ENCODE data around the gene NEURL4.

The NEURL4 gene

GRCh38 chr17:7318121-7318860 is 10.8 kb downstream of the NEURL4 start:
- TF ChIP-seq PATZ1 (CRISPR knock-in tag; IDR thresholded peaks at IDR 0.05; ENCODE audit: borderline replicate concordance) (no peak), GLIS3 (CRISPR knock-in tag; IDR thresholded peaks at IDR 0.05) (no peak)
- ATAC-seq = no peak

GRCh38 chr17:7317161-7317803 is 11.9 kb downstream of the NEURL4 start:
- TF ChIP-seq SNAI2 (CRISPR knock-in tag; IDR thresholded peaks at IDR 0.05) (no peak), ARNTL (CRISPR knock-in tag; IDR thresholded peaks at IDR 0.05; ENCODE audit: borderline replicate concordance, low read depth) (no peak), POU6F1 (CRISPR knock-in tag; IDR thresholded peaks at IDR 0.05; ENCODE audit: borderline replicate concordance, low read depth) (no peak), BACH2 (CRISPR knock-in tag; IDR thresholded peaks at IDR 0.05; ENCODE audit: borderline replicate concordance) (no peak), OSR1 (CRISPR knock-in tag; IDR thresholded peaks at IDR 0.05) (no peak), PPARA (CRISPR knock-in tag; IDR thresholded peaks at IDR 0.05; ENCODE audit: borderline replicate concordance) (no peak), CSRNP3 (CRISPR knock-in tag; IDR thresholded peaks at IDR 0.05) (no peak), RARB (CRISPR knock-in tag; IDR thresholded peaks at IDR 0.05) (no peak), ESRRG (CRISPR knock-in tag; IDR thresholded peaks at IDR 0.05) (no peak), TSHZ2 (CRISPR knock-in tag; IDR thresholded peaks at IDR 0.05) (no peak), TOX (CRISPR knock-in tag; IDR thresholded peaks at IDR 0.05; ENCODE audit: borderline replicate concordance) (no peak), ZNF70 (CRISPR knock-in tag; IDR thresholded peaks at IDR 0.05) (no peak), ZFP3 (CRISPR knock-in tag; IDR thresholded peaks at IDR 0.05) (no peak), ZNF8 (CRISPR knock-in tag; IDR thresholded peaks at IDR 0.05) (no peak), ZC3H10 (CRISPR knock-in tag; IDR thresholded peaks at IDR 0.05) (no peak), ZNF565 (CRISPR knock-in tag; conservative IDR thresholded peaks at IDR 0.05; ENCODE audit: low read depth) (no peak), ISL1 (CRISPR knock-in tag; IDR thresholded peaks at IDR 0.05) (no peak), CREB5 (CRISPR knock-in tag; IDR thresholded peaks at IDR 0.05; ENCODE audit: low read depth) (no peak), ZFP30 (CRISPR knock-in tag; IDR thresholded peaks at IDR 0.05) (no peak)
- ATAC-seq = no peak
